HepG2 (cell line): Measurements from ENCODE around the gene OR2B2. TPM values are rescaled to one million over a fixed set of nuclear protein-coding genes. Genes with fewer than 3 reads are reported as not detected.

Experiments
- CHD4 ChIP-seq: fragments of 200-600 bp; sonication (generic); IDR thresholded peaks from 2 replicates; pipeline ENCODE4 v1.7.0; 2017; ENCODE audit warnings: mild to moderate bottlenecking, low read length, borderline replicate concordance
- CREB1 ChIP-seq, 2 experiments: fragments of 450-650 bp in 1 of 2; IDR thresholded peaks; 2 replicates each; pipeline ENCODE4 v1.6.1; 2016 to 2017; ENCODE audit warnings: control low read depth in 1 of 2, mild to moderate bottlenecking in 1 of 2, missing compliant biosample characterization in 1 of 2, missing genetic modification characterization in 1 of 2
- EEA1 ChIP-seq: sonication (generic); formaldehyde crosslinking; IDR thresholded peaks from 2 replicates; pipeline ENCODE4 v1.5.1; 2020; ENCODE audit warnings: mild to moderate bottlenecking, missing genetic modification reagents, borderline replicate concordance
- GATAD1 ChIP-seq: IDR thresholded peaks from 2 replicates; pipeline ENCODE4 v1.6.1; 2016; ENCODE audit warnings: missing genetic modification reagents, missing compliant biosample characterization
- HES4 ChIP-seq: sonication (generic); formaldehyde crosslinking; IDR thresholded peaks from 2 replicates; pipeline ENCODE4 v1.9.0; 2021; ENCODE audit warnings: mild to moderate bottlenecking, missing genetic modification reagents, borderline replicate concordance
- IRX3 ChIP-seq: sonication (generic); formaldehyde crosslinking; IDR thresholded peaks from 2 replicates; pipeline ENCODE4 v1.8.1; 2023; ENCODE audit warnings: mild to moderate bottlenecking, low read depth, missing genetic modification reagents, borderline replicate concordance
- LCORL ChIP-seq, 2 experiments: fragments of 450-650 bp in 1 of 2; sonication (generic) in 1 of 2; formaldehyde crosslinking in 1 of 2; IDR thresholded peaks; 2 replicates each; pipeline versions ENCODE4 v1.5.0 to v1.6.1; 2017 to 2020; ENCODE audit warnings: antibody characterized with exemption in 1 of 2, missing genetic modification reagents in 1 of 2
- MAZ ChIP-seq, 2 experiments: sonication (generic) in 1 of 2; formaldehyde crosslinking in 1 of 2; IDR thresholded peaks; 2 replicates each; pipeline versions ENCODE4 v1.5.0 to v1.6.1; 2012 to 2020; ENCODE audit warnings: low read depth in 2 of 2, mild to moderate bottlenecking in 2 of 2, borderline replicate concordance in 1 of 2, improper control_type of control experiment in 1 of 2, low read length in 1 of 2, missing genetic modification reagents in 1 of 2, moderate library complexity in 1 of 2
- NBN ChIP-seq: fragments of 450-650 bp; conservative IDR thresholded peaks from 2 replicates; pipeline ENCODE4 v1.6.1; 2017
- NR2C2 ChIP-seq: sonication (generic); formaldehyde crosslinking; IDR thresholded peaks from 2 replicates; pipeline ENCODE4 v1.4.0; 2020; ENCODE audit warnings: missing genetic modification reagents, mild to moderate bottlenecking, moderate library complexity, borderline replicate concordance
- SP2 ChIP-seq: sonication (generic); formaldehyde crosslinking; IDR thresholded peaks from 2 replicates; pipeline ENCODE4 v1.5.1; 2020; ENCODE audit warnings: mild to moderate bottlenecking, missing genetic modification reagents
- TCF7 ChIP-seq: sonication (generic); IDR thresholded peaks from 2 replicates; pipeline ENCODE4 v1.6.1; 2016; ENCODE audit warnings: antibody characterized with exemption, low read depth
- ZNF619 ChIP-seq: sonication (generic); formaldehyde crosslinking; IDR thresholded peaks from 2 replicates; pipeline ENCODE4 v1.4.0; 2020; ENCODE audit warnings: mild to moderate bottlenecking, missing genetic modification reagents
- polyA plus RNA-seq, 8 experiments: library from polyadenylated mRNA; depleted of rRNA in 3 of 8; stranded (reverse) in 7 of 8; unstranded in 1 of 8; fragments of >200 nt; fragmentation: Illumina TruSeq in 4 of 8; extraction: Trizol in 4 of 8; gene quantifications; 2 replicates each; pipeline versions ENCODE4 v1.2.1 to v1.2.3, GENCODE V29; 2011 to 2016; ENCODE audit warnings: low read depth in 4 of 8, missing spikeins in 1 of 8, mixed read lengths in 1 of 8; ENCODE audit not compliant: insufficient read depth in 1 of 8
- total RNA-seq, 5 experiments: library from RNA; depleted of rRNA; stranded (reverse); fragments of >200 nt; fragmentation: Illumina TruSeq; extraction: Trizol; gene quantifications; 2 replicates each; pipeline ENCODE4 v1.2.3, GENCODE V29; 2016; ENCODE audit warnings: low read depth in 1 of 5
- TF ChIP-seq, protein P1 (sequence below): sonication (generic); formaldehyde crosslinking; IDR thresholded peaks from 2 replicates; pipeline ENCODE4 v1.4.0; 2020; ENCODE audit warnings: missing genetic modification reagents, borderline replicate concordance
- TF ChIP-seq, protein P2 (sequence below), 2 experiments: sonication (generic) in 1 of 2; formaldehyde crosslinking in 1 of 2; IDR thresholded peaks; 2 replicates each; pipeline versions ENCODE4 v1.4.0 to v1.6.1; 2018 to 2020; ENCODE audit warnings: missing genetic modification reagents in 2 of 2, borderline replicate concordance in 1 of 2, low read depth in 1 of 2, mild to moderate bottlenecking in 1 of 2, missing biosample characterization in 1 of 2
- TF ChIP-seq, protein P3 (sequence below): IDR thresholded peaks from 2 replicates; pipeline ENCODE4 v1.6.1; 2016; ENCODE audit warnings: low read depth
- TF ChIP-seq, protein P4 (sequence below), 2 experiments: fragments of 450-650 bp in 1 of 2; sonication (generic) in 1 of 2; formaldehyde crosslinking; IDR thresholded peaks; 2 replicates each; pipeline versions ENCODE4 v1.5.0 to v1.8.0; 2020 to 2022; ENCODE audit warnings: mild to moderate bottlenecking in 1 of 2, missing genetic modification reagents in 1 of 2
- TF ChIP-seq, protein P5 (sequence below): IDR thresholded peaks from 2 replicates; pipeline ENCODE4 v1.6.1; 2016; ENCODE audit warnings: missing compliant biosample characterization, missing genetic modification reagents, borderline replicate concordance

The OR2B2 gene
- total and polyA plus RNA-seq, 2 of the 13 experiments (the other 11 are each of a cell fraction or from before 2014, with no cell fraction given) = not detected

DNA sequence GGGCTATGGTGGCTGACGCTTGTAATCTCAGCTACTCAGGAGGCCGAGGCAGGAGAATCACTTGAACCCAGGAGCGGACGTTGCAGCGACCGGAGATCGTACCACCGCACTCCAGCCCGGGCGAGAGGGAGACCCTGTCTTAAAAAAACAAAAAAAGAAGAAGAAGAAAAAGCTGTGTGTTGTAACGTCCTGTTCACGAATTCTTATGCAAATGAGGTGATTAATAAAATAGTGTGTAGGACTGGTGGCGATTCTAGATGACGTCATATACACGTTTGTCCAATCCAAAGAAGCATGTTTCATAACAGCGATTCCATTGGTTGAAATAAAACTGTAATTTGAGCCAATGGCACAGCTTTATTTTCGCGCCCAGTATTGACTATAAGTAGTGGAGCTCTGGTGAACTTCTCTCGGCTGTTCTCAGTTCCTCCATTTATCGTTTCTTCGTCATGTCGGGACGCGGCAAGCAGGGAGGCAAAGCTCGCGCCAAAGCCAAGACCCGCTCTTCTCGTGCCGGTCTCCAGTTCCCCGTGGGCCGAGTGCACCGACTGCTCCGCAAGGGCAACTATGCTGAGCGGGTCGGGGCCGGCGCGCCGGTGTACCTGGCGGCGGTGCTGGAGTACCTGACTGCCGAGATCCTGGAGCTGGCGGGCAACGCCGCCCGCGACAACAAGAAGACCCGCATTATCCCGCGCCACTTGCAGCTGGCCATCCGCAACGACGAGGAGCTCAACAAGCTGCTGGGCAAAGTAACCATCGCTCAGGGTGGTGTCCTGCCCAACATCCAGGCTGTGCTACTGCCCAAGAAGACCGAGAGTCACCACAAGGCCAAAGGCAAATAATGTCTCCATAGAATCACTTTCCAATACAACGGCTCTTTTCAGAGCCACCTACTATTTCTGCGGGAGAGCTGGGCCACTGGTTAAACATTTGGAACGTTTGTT is 47.0 kb downstream of the OR2B2 start (continued):
- TF ChIP-seq, protein P1, sequence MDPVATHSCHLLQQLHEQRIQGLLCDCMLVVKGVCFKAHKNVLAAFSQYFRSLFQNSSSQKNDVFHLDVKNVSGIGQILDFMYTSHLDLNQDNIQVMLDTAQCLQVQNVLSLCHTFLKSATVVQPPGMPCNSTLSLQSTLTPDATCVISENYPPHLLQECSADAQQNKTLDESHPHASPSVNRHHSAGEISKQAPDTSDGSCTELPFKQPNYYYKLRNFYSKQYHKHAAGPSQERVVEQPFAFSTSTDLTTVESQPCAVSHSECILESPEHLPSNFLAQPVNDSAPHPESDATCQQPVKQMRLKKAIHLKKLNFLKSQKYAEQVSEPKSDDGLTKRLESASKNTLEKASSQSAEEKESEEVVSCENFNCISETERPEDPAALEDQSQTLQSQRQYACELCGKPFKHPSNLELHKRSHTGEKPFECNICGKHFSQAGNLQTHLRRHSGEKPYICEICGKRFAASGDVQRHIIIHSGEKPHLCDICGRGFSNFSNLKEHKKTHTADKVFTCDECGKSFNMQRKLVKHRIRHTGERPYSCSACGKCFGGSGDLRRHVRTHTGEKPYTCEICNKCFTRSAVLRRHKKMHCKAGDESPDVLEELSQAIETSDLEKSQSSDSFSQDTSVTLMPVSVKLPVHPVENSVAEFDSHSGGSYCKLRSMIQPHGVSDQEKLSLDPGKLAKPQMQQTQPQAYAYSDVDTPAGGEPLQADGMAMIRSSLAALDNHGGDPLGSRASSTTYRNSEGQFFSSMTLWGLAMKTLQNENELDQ (CRISPR knock-in tag) = no peak
- no peak for TF ChIP-seq TCF7
- peak; percentile 98 for TF ChIP-seq CREB1 (IDR thresholded peaks at IDR 0.05)
- peak; percentile 87 for TF ChIP-seq CREB1 (CRISPR knock-in tag; IDR thresholded peaks at IDR 0.05)
- TF ChIP-seq, protein P2, sequence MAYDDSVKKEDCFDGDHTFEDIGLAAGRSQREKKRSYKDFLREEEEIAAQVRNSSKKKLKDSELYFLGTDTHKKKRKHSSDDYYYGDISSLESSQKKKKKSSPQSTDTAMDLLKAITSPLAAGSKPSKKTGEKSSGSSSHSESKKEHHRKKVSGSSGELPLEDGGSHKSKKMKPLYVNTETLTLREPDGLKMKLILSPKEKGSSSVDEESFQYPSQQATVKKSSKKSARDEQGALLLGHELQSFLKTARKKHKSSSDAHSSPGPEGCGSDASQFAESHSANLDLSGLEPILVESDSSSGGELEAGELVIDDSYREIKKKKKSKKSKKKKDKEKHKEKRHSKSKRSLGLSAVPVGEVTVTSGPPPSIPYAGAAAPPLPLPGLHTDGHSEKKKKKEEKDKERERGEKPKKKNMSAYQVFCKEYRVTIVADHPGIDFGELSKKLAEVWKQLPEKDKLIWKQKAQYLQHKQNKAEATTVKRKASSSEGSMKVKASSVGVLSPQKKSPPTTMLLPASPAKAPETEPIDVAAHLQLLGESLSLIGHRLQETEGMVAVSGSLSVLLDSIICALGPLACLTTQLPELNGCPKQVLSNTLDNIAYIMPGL (CRISPR knock-in tag; IDR thresholded peaks at IDR 0.05; ENCODE audit: borderline replicate concordance in 1 of 2, low read depth in 1 of 2) = peak; percentile 36 to 69; a peak in 3 of 4 replicates
- no peak for TF ChIP-seq MAZ (IDR thresholded peaks at IDR 0.05; ENCODE audit: borderline replicate concordance, low read depth, low read length)
- no peak for TF ChIP-seq MAZ (CRISPR knock-in tag; IDR thresholded peaks at IDR 0.05; ENCODE audit: low read depth)
- no peak for TF ChIP-seq NR2C2
- TF ChIP-seq, protein P3, sequence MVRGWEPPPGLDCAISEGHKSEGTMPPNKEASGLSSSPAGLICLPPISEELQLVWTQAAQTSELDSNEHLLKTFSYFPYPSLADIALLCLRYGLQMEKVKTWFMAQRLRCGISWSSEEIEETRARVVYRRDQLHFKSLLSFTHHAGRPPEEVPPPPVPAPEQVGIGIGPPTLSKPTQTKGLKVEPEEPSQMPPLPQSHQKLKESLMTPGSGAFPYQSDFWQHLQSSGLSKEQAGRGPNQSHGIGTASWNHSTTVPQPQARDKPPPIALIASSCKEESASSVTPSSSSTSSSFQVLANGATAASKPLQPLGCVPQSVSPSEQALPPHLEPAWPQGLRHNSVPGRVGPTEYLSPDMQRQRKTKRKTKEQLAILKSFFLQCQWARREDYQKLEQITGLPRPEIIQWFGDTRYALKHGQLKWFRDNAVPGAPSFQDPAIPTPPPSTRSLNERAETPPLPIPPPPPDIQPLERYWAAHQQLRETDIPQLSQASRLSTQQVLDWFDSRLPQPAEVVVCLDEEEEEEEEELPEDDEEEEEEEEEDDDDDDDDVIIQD = peak; percentile 53
- no peak for TF ChIP-seq GATAD1 (CRISPR knock-in tag)
- no peak for TF ChIP-seq EEA1 (CRISPR knock-in tag)
- TF ChIP-seq, protein P4, sequence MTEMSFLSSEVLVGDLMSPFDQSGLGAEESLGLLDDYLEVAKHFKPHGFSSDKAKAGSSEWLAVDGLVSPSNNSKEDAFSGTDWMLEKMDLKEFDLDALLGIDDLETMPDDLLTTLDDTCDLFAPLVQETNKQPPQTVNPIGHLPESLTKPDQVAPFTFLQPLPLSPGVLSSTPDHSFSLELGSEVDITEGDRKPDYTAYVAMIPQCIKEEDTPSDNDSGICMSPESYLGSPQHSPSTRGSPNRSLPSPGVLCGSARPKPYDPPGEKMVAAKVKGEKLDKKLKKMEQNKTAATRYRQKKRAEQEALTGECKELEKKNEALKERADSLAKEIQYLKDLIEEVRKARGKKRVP (CRISPR knock-in tag; IDR thresholded peaks at IDR 0.05) = peak in 1 of 2 experiments; percentile 13; a peak in 1 of 4 replicates
- 0 out of 2 replicates have a peak, but pooled peaks have one; percentile 48 for TF ChIP-seq HES4 (CRISPR knock-in tag)
- TF ChIP-seq, protein P5, sequence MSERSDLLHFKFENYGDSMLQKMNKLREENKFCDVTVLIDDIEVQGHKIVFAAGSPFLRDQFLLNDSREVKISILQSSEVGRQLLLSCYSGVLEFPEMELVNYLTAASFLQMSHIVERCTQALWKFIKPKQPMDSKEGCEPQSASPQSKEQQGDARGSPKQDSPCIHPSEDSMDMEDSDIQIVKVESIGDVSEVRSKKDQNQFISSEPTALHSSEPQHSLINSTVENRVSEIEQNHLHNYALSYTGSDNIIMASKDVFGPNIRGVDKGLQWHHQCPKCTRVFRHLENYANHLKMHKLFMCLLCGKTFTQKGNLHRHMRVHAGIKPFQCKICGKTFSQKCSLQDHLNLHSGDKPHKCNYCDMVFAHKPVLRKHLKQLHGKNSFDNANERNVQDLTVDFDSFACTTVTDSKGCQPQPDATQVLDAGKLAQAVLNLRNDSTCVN (CRISPR knock-in tag) = peak; percentile 57; the same call in 1 of the 2 replicates
- no peak for TF ChIP-seq IRX3 (CRISPR knock-in tag)
- TF ChIP-seq CHD4 = no peak
- no peak for TF ChIP-seq ZNF619
- no peak for TF ChIP-seq SP2 (CRISPR knock-in tag)
- no peak for TF ChIP-seq NBN
- TF ChIP-seq LCORL (IDR thresholded peaks at IDR 0.05) = no peak
- TF ChIP-seq LCORL (CRISPR knock-in tag; IDR thresholded peaks at IDR 0.05) = 0 out of 2 replicates have a peak, but pooled peaks have one; percentile 39
